Temporal lobe (tissue), 2 donors: ENCODE results near the gene SHBG. TPM values are rescaled to one million over a fixed set of nuclear protein-coding genes. Genes with fewer than 3 reads are reported as not detected.

Experiments
- small RNA-seq: library from RNA; depleted of rRNA; stranded (forward); fragments of <200 nt; gene quantifications from one replicate; pipeline ENCODE3, GENCODE V24; 2014; ENCODE audit warnings: low replicate concordance
- total RNA-seq: library from RNA; depleted of rRNA; stranded (reverse); fragments of >200 nt; gene quantifications from one replicate; pipeline ENCODE4 v1.2.3, GENCODE V29; 2014

The SHBG gene
- total RNA-seq, 1 donor from 2014 or later, result not detected

Small RNA genes within 50 kb of the gene (small RNA-seq; reads per million reads assigned to genes)
- not detected for gene CD68

Other genes starting within 250 kb of the SHBG start
- gene TNK1, start 249.0 kb upstream of the SHBG start, total RNA-seq, result 0.25 TPM
- 9.3 TPM for gene PLSCR3, start 235.6 kb upstream of the SHBG start, total RNA-seq
- 29.7 TPM for gene TMEM256, start 226.0 kb upstream of the SHBG start, total RNA-seq
- gene NLGN2, start 222.3 kb upstream of the SHBG start, total RNA-seq, result 27.0 TPM
- gene SPEM1, start 209.8 kb upstream of the SHBG start, total RNA-seq, result not detected
- gene SPEM2, start 204.5 kb upstream of the SHBG start, total RNA-seq, result not detected
- gene SPEM3, start 201.3 kb upstream of the SHBG start, total RNA-seq, result not detected
- gene TMEM102, start 194.7 kb upstream of the SHBG start, total RNA-seq, result 1.5 TPM
- 3.7 TPM for gene FGF11, start 190.6 kb upstream of the SHBG start, total RNA-seq
- 15.7 TPM for gene CHRNB1, start 185.1 kb upstream of the SHBG start, total RNA-seq
- gene ZBTB4, start 150.5 kb upstream of the SHBG start, total RNA-seq, result 14.3 TPM
- not detected for gene SLC35G6, start 148.7 kb upstream of the SHBG start, total RNA-seq
- 50.2 TPM for gene POLR2A, start 145.8 kb upstream of the SHBG start, total RNA-seq
- 4.7 TPM for gene TNFSF12, start 81.1 kb upstream of the SHBG start, total RNA-seq
- 0.49 TPM for gene TNFSF13, start 71.4 kb upstream of the SHBG start, total RNA-seq
- gene SENP3, start 68.2 kb upstream of the SHBG start, total RNA-seq, result 50.9 TPM
- 0.25 TPM for gene CD68, start 50.5 kb upstream of the SHBG start, total RNA-seq
- 28.5 TPM for gene MPDU1, start 46.3 kb upstream of the SHBG start, total RNA-seq
- gene SOX15, start 40.0 kb upstream of the SHBG start, total RNA-seq, result 0.49 TPM
- gene FXR2, start 15.2 kb upstream of the SHBG start, total RNA-seq, result 35.7 TPM
- 39.6 TPM for gene SAT2, start 2.3 kb upstream of the SHBG start, total RNA-seq
- 13.8 TPM for gene ATP1B2, start 20.8 kb downstream of the SHBG start, total RNA-seq
- gene TP53, start 57.4 kb downstream of the SHBG start, total RNA-seq, result 7.1 TPM
- gene WRAP53, start 58.3 kb downstream of the SHBG start, total RNA-seq, result 7.4 TPM
- 24.3 TPM for gene EFNB3, start 75.1 kb downstream of the SHBG start, total RNA-seq
- gene DNAH2, start 87.6 kb downstream of the SHBG start, total RNA-seq, result 0.74 TPM
- gene KDM6B, start 204.1 kb downstream of the SHBG start, total RNA-seq, result 16.2 TPM
- gene TMEM88, start 224.9 kb downstream of the SHBG start, total RNA-seq, result 0.49 TPM
- 25.8 TPM for gene NAA38, start 227.4 kb downstream of the SHBG start, total RNA-seq
- gene CYB5D1, start 227.9 kb downstream of the SHBG start, total RNA-seq, result 9.6 TPM